GM12878 (cell line): ENCODE results near the gene UBE2L6. TPM values are rescaled to one million over a fixed set of nuclear protein-coding genes. Genes with fewer than 3 reads are reported as not detected.

Experiments
- ATAC-seq: fragments of 200-7000 bp; cut with Tn5 transposase; 3 replicates; pipeline ENCODE4 v1.9.1; 2020; ENCODE audit warnings: mild to moderate bottlenecking, moderate library complexity
- BruUV-seq: library from RNA; stranded (reverse); fragments of 400-500 nt; replicated peaks from 2 replicates; lab custom pipeline; 2021; lab: Mats Ljungman, UMichigan
- CTCF ChIA-PET: fragments of 300-600 bp; sonication (Branson Sonifier 250); formaldehyde crosslinking; extraction: SDS; loops from one replicate; lab custom pipeline; 2021; ENCODE audit warnings: inconsistent platforms; lab: Yijun Ruan, JAX
- POLR2A ChIA-PET: fragments of 350-600 bp; formaldehyde crosslinking; extraction: SDS; loops from one replicate; lab custom pipeline; 2021; ENCODE audit warnings: inconsistent platforms; lab: Charles Lee
- RAD21 ChIA-PET: fragments of 300-600 bp; sonication (Branson Sonifier 250); formaldehyde crosslinking; loops from one replicate; lab custom pipeline; 2023; ENCODE audit warnings: antibody characterized with exemption; ENCODE audit not compliant: unreplicated experiment; lab: Charles Lee
- SMC1A ChIA-PET: fragments of 300-600 bp; sonication (Branson Sonifier 250); formaldehyde crosslinking; loops from one replicate; lab custom pipeline; 2023; ENCODE audit not compliant: unreplicated experiment, uncharacterized antibody; lab: Charles Lee
- DNase-seq: peaks from one replicate; pipeline ENCODE4 v3.0.0-alpha.2; 2011; ENCODE audit warnings: low read depth, low spot score
- FAIRE-seq: peaks from 3 replicates; lab custom pipeline; 2011; peaks lifted over from hg19 to GRCh38; lab: Jason Lieb, UNC
- H2AFZ ChIP-seq: 2 replicates; pipeline ENCODE4 v1.6.0; 2011; ENCODE audit warnings: low read depth, low read length, control low read depth; ENCODE audit not compliant: control insufficient read depth
- H3K27ac ChIP-seq: 2 replicates; pipeline ENCODE4 v1.5.1; 2011; ENCODE audit warnings: control low read depth; ENCODE audit not compliant: control insufficient read depth, insufficient read depth
- H3K27me3 ChIP-seq, 2 experiments: replicated peaks in 1 of 2; 2 replicates each; pipeline versions ENCODE4 v1.6.0 to v1.6.1; 2011; ENCODE audit warnings: low read length in 1 of 2; ENCODE audit not compliant: control insufficient read depth in 2 of 2, insufficient read depth in 2 of 2
- H3K36me3 ChIP-seq, 2 experiments: 2 replicates each; pipeline ENCODE4 v1.5.1; 2011; ENCODE audit warnings: low read length in 1 of 2; ENCODE audit not compliant: control insufficient read depth in 2 of 2, insufficient read depth in 2 of 2
- H3K4me1 ChIP-seq: 2 replicates; pipeline ENCODE4 v1.6.1; 2011; ENCODE audit warnings: mild to moderate bottlenecking, low read length, moderate library complexity, mixed read lengths; ENCODE audit not compliant: control insufficient read depth, insufficient read depth
- H3K4me2 ChIP-seq: 2 replicates; pipeline ENCODE4 v1.6.0; 2011; ENCODE audit warnings: control low read depth; ENCODE audit not compliant: control insufficient read depth, insufficient read depth
- H3K4me3 ChIP-seq: fragments of 200-600 bp; sonication (generic); 2 replicates; pipeline ENCODE4 v1.5.1; 2016
- H3K79me2 ChIP-seq: 2 replicates; pipeline ENCODE4 v1.6.0; 2011; ENCODE audit warnings: low read length; ENCODE audit not compliant: control insufficient read depth, insufficient read depth
- H3K9ac ChIP-seq: 2 replicates; pipeline ENCODE4 v1.8.0; 2011; ENCODE audit warnings: low read length, control low read depth, mixed read lengths; ENCODE audit not compliant: control insufficient read depth, insufficient read depth
- H3K9me3 ChIP-seq: replicated peaks from 3 replicates; pipeline ENCODE4 v1.5.1; 2011; ENCODE audit warnings: mild to moderate bottlenecking, low read length; ENCODE audit not compliant: control insufficient read depth, insufficient read depth
- H4K20me1 ChIP-seq: 2 replicates; pipeline ENCODE4 v1.6.0; 2011; ENCODE audit not compliant: control insufficient read depth, insufficient read depth
- BRCA1 ChIP-seq: IDR thresholded peaks from 2 replicates; pipeline ENCODE4 v1.6.1; 2011; ENCODE audit warnings: low read depth, low read length, improper control_type of control experiment
- CBX5 ChIP-seq: sonication (generic); IDR thresholded peaks from 2 replicates; pipeline ENCODE4 v1.6.1; 2016; ENCODE audit warnings: low read depth, moderate library complexity, mild to moderate bottlenecking, inconsistent platforms
- ESRRA ChIP-seq: IDR thresholded peaks from 2 replicates; pipeline ENCODE4 v1.6.1; 2012; ENCODE audit warnings: mild to moderate bottlenecking, low read length, improper control_type of control experiment
- IRF4 ChIP-seq: IDR thresholded peaks from 2 replicates; pipeline ENCODE4 v1.6.1; 2011; ENCODE audit warnings: low read depth, low read length
- KLF5 ChIP-seq: fragments of 450-650 bp; IDR thresholded peaks from 2 replicates; pipeline ENCODE4 v1.6.1; 2014; ENCODE audit warnings: mild to moderate bottlenecking; ENCODE audit not compliant: partially characterized antibody
- MYC ChIP-seq: IDR thresholded peaks from 2 replicates; pipeline ENCODE4 v1.6.1; 2011; ENCODE audit warnings: mild to moderate bottlenecking, low read length, moderate library complexity, inconsistent platforms; ENCODE audit not compliant: insufficient read depth, insufficient replicate concordance, insufficient read length, severe bottlenecking
- NFIC ChIP-seq: IDR thresholded peaks from 2 replicates; pipeline ENCODE4 v1.6.1; 2012; ENCODE audit warnings: low read depth, mild to moderate bottlenecking, inconsistent platforms, low read length, moderate library complexity
- PKNOX1 ChIP-seq: fragments of 450-650 bp; IDR thresholded peaks from 2 replicates; pipeline ENCODE4 v1.6.1; 2016; ENCODE audit warnings: mild to moderate bottlenecking
- PRDM15 ChIP-seq: fragments of 450-650 bp; formaldehyde crosslinking; IDR thresholded peaks from 2 replicates; pipeline ENCODE4 v1.4.0; 2020; ENCODE audit warnings: mild to moderate bottlenecking, moderate library complexity
- TARDBP ChIP-seq: IDR thresholded peaks from 2 replicates; pipeline ENCODE4 v1.6.1; 2016; ENCODE audit warnings: borderline replicate concordance
- TCF12 ChIP-seq: IDR thresholded peaks from 2 replicates; pipeline ENCODE4 v1.6.1; 2011; ENCODE audit warnings: low read depth, mild to moderate bottlenecking, low read length
- ZNF207 ChIP-seq: fragments of 450-650 bp; IDR thresholded peaks from 2 replicates; pipeline ENCODE4 v1.6.1; 2014; ENCODE audit warnings: antibody characterized with exemption, mild to moderate bottlenecking, borderline replicate concordance
- ZNF384 ChIP-seq: IDR thresholded peaks from 2 replicates; pipeline ENCODE4 v1.6.1; 2012; ENCODE audit warnings: low read depth, mild to moderate bottlenecking, low read length, improper control_type of control experiment, borderline replicate concordance
- ZNF687 ChIP-seq: fragments of 450-650 bp; IDR thresholded peaks from 2 replicates; pipeline ENCODE4 v1.6.1; 2017; ENCODE audit warnings: mild to moderate bottlenecking, moderate library complexity
- WGBS: methylation state at CpG from one replicate; pipeline ENCODE4 v1.1.6; 2016; ENCODE audit warnings: low lambda C conversion rate; ENCODE audit not compliant: insufficient replicate concordance, insufficient coverage; ENCODE audit errors: missing lambda C conversion rate; 5-methylcytosine and 5-hydroxymethylcytosine counted together
- in situ Hi-C: fragments of 300-500 bp; cut with MboI; formaldehyde crosslinking; loops from 9 replicates; pipeline ENCODE4 v1.14.3; 2018; ENCODE audit warnings: mixed read lengths
- intact Hi-C: fragments of 100-400 bp; cut with micrococcal nuclease; formaldehyde crosslinking; loops from one replicate; pipeline ENCODE4 v1.14.2; 2022; ENCODE audit not compliant: unreplicated experiment
- polyA plus RNA-seq, 11 experiments: library from polyadenylated mRNA; depleted of rRNA in 4 of 11; unstranded in 6 of 11; stranded (reverse) in 5 of 11; fragments of >200 nt; fragmentation: Nextera tagmentation in 4 of 11; fragmentation: Illumina TruSeq in 1 of 11; extraction: Ambion mirVana in 4 of 11; extraction: Trizol in 1 of 11; gene quantifications; 1 replicate in 1 of 11; 2 replicates in 10 of 11; pipeline versions ENCODE4 v1.2.1 to v1.2.3, GENCODE V29; 2011 to 2016; ENCODE audit warnings: inconsistent platforms in 2 of 11, missing spikeins in 2 of 11, low read depth in 1 of 11
- total RNA-seq, 4 experiments: library from RNA; depleted of rRNA in 3 of 4; stranded (reverse); fragments of >200 nt in 3 of 4; fragmentation: Illumina TruSeq in 1 of 4; extraction: Trizol in 1 of 4; gene quantifications; 2 replicates each; pipeline versions ENCODE4 v1.2.1 to v1.2.3, GENCODE V29; 2013 to 2021

UBE2L6 gene
- total and polyA plus RNA-seq, 10 of the 15 experiments (the other 5 are each of a cell fraction or from before 2014, with no cell fraction given) = 114 to 295 (median 173) TPM

DNA sequence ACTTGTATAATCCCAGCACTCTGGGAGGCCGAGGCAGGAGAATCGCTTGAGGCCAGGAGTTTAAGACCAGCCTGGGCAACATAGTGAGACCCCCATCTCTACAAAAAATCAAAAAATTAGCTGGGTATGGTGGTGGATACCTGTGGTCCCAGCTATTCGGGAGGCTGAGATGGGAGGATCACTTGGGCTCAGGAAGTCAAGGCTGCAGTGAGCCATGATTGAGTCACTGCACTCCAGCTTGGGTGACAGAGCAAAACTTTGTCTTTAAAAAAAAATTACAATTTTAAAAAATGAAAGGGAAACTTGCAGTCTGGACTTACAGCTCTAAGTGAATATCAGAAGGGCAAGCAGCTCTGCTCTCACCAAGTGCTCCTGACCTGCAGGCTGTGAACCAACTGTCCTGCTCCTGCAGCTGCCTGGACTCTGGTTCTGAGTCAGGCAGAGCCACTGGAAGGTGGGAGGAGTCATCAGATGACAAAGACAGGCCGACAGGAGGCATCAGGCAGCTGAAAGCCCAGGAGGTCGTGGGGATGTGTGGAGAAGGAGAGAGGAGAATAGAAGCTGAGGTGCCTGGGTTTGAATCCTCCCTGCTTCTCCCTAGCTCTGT is 20.5 kb downstream of the UBE2L6 start:
- ChIA-PET POLR2A (interaction anchor here (0.6 to 1.2 kb wide), 3 partner anchors 16 to 96 kb away, joined by 3 to 6 read pairs (median 3); partner anchors contain the start of gene TIMM10), RAD21 (interaction anchor here (0.7 to 2.2 kb wide), 6 partner anchors 18 to 254 kb away, joined by 3 to 9 read pairs (median 4); partner anchors contain the start of gene UBE2L6), SMC1A (interaction anchor here (1.1 to 2.3 kb wide), 6 partner anchors 15 to 201 kb away, joined by 3 to 9 read pairs (median 4); partner anchors contain the start of gene UBE2L6), CTCF (interaction anchor here (0.8 to 3.1 kb wide), 12 partner anchors 9 to 98 kb away, joined by 3 to 19 read pairs (median 8); partner anchors contain the start of genes SMTNL1 and UBE2L6)
- peak; percentile 66 for FAIRE-seq
- Histone ChIP-seq H3K27ac (peak overlapping the region; percentile 48), H3K9me3 (no peaks in the 10 kb centered on the region), H3K4me2 (0 out of 2 replicates have a peak overlapping the region, but pooled peaks have one; percentile 3), H4K20me1 (no peaks in the 10 kb centered on the region), H3K9ac (no peak overlapping the region), H3K36me3 (peaks cover 13 to 14% of the 10 kb centered on the region in 2 experiments), H3K4me3 (no peak overlapping the region), H3K27me3 (no peaks in the 10 kb centered on the region), H2AFZ (no peak overlapping the region), H3K79me2 (no peaks in the 10 kb centered on the region), H3K4me1 (peaks cover 15% of the 10 kb centered on the region)
- in situ Hi-C loops = no loop called here
- intact Hi-C loops = no loop called here
- BruUV-seq = no TSS peak
- 45% methylated on average over 5 of the region's 5 CpGs for WGBS
- ATAC-seq = peak; percentile 82
- no peak for DNase-seq
- peak; percentile 91 for TF ChIP-seq IRF4
- TF ChIP-seq BRCA1 = no peak
- no peak for TF ChIP-seq ESRRA
- no peak for TF ChIP-seq CBX5
- TF ChIP-seq KLF5 = no peak
- no peak for TF ChIP-seq MYC
- TF ChIP-seq ZNF384 = no peak
- TF ChIP-seq ZNF207 = no peak
- no peak for TF ChIP-seq PKNOX1
- TF ChIP-seq NFIC = no peak
- no peak for TF ChIP-seq ZNF687
- no peak for TF ChIP-seq TARDBP
- no peak for TF ChIP-seq PRDM15 (CRISPR knock-in tag)
- peak; percentile 94 for TF ChIP-seq TCF12
